HFF-Myc (cell line): ENCODE data around the gene MED27.

Experiments
- DNase-seq: peaks from one replicate; pipeline ENCODE4 v3.0.0-alpha.2; 2011; ENCODE audit warnings: low read depth; ENCODE audit errors: extremely low read depth
- H3K4me3 ChIP-seq: replicated peaks from 2 replicates; pipeline ENCODE4 v1.5.1; 2011; ENCODE audit warnings: low read depth, mild to moderate bottlenecking, control low read depth, low read length
- CTCF ChIP-seq: IDR thresholded peaks from 2 replicates; pipeline ENCODE4 v1.5.1; 2012; ENCODE audit warnings: mild to moderate bottlenecking, low read depth, low read length, control low read depth; ENCODE audit errors: missing control alignments

MED27 gene

GRCh38 chr9:131833906-131834305, 245.8 kb downstream of the MED27 start:
- DNase-seq: no peak
- TF ChIP-seq CTCF: no peak
- H3K4me3 ChIP-seq: no peak overlapping the region

- no peak overlapping the region for H3K4me3 ChIP-seq
- TF ChIP-seq CTCF: no peak
- DNase-seq: no peak
Observed at GRCh38 chr9:131833083-131833482, 246.6 kb downstream of the MED27 start.

- no peak for DNase-seq
- TF ChIP-seq CTCF: no peak
- no peak overlapping the region for H3K4me3 ChIP-seq
Observed at GRCh38 chr9:131831380-131832165, 248.1 kb downstream of the MED27 start.

- no peak for DNase-seq
- TF ChIP-seq CTCF: no peak
- H3K4me3 ChIP-seq: no peak overlapping the region
Observed at GRCh38 chr9:131827821-131828369, 251.8 kb downstream of the MED27 start.

- DNase-seq: no peak
- H3K4me3 ChIP-seq: no peak overlapping the region
- no peak for TF ChIP-seq CTCF
Observed at GRCh38 chr9:131826966-131827525, 252.6 kb downstream of the MED27 start.

- H3K4me3 ChIP-seq: no peak overlapping the region
- no peak for DNase-seq
- no peak for TF ChIP-seq CTCF
Observed at GRCh38 chr9:131826053-131826452, 253.6 kb downstream of the MED27 start.
